ENCODE data around the gene ATXN7L3. TPM values are rescaled to one million over a fixed set of nuclear protein-coding genes. Genes with fewer than 3 reads are reported as not detected.

Gene ATXN7L3
- total and polyA plus RNA-seq, 9 of the 15 experiments (the other 6 are each of a cell fraction or from before 2014, with no cell fraction given): 0.62 to 66.1 (median 33.2) TPM

DNA sequence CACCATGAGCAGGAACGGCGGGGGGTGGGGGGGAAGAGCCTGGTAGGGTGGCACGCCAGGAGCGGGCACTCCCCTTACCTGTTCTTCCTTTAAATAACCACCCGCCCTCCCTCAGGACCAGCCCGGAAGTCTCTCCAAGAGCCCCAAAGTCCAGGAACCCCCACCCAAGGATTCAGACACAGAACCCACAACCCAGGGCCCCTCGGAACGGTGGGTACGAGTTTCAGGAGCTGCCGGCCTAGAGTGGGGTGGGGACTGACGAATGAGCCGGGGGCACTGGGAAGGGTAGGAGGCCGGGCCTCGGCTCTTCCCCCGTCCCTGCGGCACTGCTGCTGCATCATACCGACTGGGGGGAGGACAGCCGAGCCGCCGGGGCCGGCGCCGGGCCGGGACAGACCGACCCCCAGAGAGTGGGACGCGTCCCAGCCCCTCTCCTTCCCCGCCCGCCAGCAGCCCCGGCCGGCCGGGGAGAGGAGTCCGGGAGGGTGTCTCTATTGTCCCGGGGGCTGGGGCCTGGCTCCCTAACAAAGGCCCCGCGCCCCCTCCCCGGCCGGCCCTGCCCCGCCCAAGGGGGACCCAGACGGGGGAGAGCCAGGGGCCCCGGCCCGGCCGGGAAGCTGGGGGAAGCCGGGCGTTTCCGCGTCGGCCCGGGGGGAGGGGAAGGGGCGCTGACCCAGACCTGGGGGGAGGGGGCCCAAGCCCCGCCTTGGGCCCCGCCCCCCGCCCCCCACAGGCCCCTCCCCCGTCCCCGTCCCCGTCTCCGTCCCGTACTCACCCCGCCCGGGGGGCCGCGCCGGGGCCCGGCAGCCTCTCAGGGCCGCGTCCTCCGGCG lies 747 bp downstream of the ATXN7L3 start (continued):
- TF ChIP-seq, protein P1, sequence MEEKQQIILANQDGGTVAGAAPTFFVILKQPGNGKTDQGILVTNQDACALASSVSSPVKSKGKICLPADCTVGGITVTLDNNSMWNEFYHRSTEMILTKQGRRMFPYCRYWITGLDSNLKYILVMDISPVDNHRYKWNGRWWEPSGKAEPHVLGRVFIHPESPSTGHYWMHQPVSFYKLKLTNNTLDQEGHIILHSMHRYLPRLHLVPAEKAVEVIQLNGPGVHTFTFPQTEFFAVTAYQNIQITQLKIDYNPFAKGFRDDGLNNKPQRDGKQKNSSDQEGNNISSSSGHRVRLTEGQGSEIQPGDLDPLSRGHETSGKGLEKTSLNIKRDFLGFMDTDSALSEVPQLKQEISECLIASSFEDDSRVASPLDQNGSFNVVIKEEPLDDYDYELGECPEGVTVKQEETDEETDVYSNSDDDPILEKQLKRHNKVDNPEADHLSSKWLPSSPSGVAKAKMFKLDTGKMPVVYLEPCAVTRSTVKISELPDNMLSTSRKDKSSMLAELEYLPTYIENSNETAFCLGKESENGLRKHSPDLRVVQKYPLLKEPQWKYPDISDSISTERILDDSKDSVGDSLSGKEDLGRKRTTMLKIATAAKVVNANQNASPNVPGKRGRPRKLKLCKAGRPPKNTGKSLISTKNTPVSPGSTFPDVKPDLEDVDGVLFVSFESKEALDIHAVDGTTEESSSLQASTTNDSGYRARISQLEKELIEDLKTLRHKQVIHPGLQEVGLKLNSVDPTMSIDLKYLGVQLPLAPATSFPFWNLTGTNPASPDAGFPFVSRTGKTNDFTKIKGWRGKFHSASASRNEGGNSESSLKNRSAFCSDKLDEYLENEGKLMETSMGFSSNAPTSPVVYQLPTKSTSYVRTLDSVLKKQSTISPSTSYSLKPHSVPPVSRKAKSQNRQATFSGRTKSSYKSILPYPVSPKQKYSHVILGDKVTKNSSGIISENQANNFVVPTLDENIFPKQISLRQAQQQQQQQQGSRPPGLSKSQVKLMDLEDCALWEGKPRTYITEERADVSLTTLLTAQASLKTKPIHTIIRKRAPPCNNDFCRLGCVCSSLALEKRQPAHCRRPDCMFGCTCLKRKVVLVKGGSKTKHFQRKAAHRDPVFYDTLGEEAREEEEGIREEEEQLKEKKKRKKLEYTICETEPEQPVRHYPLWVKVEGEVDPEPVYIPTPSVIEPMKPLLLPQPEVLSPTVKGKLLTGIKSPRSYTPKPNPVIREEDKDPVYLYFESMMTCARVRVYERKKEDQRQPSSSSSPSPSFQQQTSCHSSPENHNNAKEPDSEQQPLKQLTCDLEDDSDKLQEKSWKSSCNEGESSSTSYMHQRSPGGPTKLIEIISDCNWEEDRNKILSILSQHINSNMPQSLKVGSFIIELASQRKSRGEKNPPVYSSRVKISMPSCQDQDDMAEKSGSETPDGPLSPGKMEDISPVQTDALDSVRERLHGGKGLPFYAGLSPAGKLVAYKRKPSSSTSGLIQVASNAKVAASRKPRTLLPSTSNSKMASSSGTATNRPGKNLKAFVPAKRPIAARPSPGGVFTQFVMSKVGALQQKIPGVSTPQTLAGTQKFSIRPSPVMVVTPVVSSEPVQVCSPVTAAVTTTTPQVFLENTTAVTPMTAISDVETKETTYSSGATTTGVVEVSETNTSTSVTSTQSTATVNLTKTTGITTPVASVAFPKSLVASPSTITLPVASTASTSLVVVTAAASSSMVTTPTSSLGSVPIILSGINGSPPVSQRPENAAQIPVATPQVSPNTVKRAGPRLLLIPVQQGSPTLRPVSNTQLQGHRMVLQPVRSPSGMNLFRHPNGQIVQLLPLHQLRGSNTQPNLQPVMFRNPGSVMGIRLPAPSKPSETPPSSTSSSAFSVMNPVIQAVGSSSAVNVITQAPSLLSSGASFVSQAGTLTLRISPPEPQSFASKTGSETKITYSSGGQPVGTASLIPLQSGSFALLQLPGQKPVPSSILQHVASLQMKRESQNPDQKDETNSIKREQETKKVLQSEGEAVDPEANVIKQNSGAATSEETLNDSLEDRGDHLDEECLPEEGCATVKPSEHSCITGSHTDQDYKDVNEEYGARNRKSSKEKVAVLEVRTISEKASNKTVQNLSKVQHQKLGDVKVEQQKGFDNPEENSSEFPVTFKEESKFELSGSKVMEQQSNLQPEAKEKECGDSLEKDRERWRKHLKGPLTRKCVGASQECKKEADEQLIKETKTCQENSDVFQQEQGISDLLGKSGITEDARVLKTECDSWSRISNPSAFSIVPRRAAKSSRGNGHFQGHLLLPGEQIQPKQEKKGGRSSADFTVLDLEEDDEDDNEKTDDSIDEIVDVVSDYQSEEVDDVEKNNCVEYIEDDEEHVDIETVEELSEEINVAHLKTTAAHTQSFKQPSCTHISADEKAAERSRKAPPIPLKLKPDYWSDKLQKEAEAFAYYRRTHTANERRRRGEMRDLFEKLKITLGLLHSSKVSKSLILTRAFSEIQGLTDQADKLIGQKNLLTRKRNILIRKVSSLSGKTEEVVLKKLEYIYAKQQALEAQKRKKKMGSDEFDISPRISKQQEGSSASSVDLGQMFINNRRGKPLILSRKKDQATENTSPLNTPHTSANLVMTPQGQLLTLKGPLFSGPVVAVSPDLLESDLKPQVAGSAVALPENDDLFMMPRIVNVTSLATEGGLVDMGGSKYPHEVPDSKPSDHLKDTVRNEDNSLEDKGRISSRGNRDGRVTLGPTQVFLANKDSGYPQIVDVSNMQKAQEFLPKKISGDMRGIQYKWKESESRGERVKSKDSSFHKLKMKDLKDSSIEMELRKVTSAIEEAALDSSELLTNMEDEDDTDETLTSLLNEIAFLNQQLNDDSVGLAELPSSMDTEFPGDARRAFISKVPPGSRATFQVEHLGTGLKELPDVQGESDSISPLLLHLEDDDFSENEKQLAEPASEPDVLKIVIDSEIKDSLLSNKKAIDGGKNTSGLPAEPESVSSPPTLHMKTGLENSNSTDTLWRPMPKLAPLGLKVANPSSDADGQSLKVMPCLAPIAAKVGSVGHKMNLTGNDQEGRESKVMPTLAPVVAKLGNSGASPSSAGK (IDR thresholded peaks at IDR 0.05): no peak
- TF ChIP-seq ILK (tag; IDR thresholded peaks at IDR 0.05; ENCODE audit: borderline replicate concordance, low read depth): no peak
- no peak for TF ChIP-seq TBL1XR1 (IDR thresholded peaks at IDR 0.05; ENCODE audit: low read length in 2 of 2)
- TF ChIP-seq, protein P2, sequence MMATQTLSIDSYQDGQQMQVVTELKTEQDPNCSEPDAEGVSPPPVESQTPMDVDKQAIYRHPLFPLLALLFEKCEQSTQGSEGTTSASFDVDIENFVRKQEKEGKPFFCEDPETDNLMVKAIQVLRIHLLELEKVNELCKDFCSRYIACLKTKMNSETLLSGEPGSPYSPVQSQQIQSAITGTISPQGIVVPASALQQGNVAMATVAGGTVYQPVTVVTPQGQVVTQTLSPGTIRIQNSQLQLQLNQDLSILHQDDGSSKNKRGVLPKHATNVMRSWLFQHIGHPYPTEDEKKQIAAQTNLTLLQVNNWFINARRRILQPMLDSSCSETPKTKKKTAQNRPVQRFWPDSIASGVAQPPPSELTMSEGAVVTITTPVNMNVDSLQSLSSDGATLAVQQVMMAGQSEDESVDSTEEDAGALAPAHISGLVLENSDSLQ (IDR thresholded peaks at IDR 0.05): no peak
- TF ChIP-seq, protein P3, sequence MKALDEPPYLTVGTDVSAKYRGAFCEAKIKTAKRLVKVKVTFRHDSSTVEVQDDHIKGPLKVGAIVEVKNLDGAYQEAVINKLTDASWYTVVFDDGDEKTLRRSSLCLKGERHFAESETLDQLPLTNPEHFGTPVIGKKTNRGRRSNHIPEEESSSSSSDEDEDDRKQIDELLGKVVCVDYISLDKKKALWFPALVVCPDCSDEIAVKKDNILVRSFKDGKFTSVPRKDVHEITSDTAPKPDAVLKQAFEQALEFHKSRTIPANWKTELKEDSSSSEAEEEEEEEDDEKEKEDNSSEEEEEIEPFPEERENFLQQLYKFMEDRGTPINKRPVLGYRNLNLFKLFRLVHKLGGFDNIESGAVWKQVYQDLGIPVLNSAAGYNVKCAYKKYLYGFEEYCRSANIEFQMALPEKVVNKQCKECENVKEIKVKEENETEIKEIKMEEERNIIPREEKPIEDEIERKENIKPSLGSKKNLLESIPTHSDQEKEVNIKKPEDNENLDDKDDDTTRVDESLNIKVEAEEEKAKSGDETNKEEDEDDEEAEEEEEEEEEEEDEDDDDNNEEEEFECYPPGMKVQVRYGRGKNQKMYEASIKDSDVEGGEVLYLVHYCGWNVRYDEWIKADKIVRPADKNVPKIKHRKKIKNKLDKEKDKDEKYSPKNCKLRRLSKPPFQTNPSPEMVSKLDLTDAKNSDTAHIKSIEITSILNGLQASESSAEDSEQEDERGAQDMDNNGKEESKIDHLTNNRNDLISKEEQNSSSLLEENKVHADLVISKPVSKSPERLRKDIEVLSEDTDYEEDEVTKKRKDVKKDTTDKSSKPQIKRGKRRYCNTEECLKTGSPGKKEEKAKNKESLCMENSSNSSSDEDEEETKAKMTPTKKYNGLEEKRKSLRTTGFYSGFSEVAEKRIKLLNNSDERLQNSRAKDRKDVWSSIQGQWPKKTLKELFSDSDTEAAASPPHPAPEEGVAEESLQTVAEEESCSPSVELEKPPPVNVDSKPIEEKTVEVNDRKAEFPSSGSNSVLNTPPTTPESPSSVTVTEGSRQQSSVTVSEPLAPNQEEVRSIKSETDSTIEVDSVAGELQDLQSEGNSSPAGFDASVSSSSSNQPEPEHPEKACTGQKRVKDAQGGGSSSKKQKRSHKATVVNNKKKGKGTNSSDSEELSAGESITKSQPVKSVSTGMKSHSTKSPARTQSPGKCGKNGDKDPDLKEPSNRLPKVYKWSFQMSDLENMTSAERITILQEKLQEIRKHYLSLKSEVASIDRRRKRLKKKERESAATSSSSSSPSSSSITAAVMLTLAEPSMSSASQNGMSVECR (CRISPR knock-in tag; IDR thresholded peaks at IDR 0.05): 0 out of 2 replicates have a peak, but pooled peaks have one; percentile 55
- no peak for TF ChIP-seq LARP7 (IDR thresholded peaks at IDR 0.05)
- TF ChIP-seq ZNF584 (CRISPR knock-in tag; IDR thresholded peaks at IDR 0.05; ENCODE audit: low read depth): no peak
- TF ChIP-seq NRF1 (conservative IDR thresholded peaks at IDR 0.05 in 1 of 2, IDR thresholded peaks at IDR 0.05 in 1 of 2): no peak
- no peak for TF ChIP-seq FUS (optimal IDR thresholded peaks at IDR 0.05; ENCODE audit: low read depth, low read length)
- TF ChIP-seq ZNF24 (IDR thresholded peaks at IDR 0.05): no peak

Measured in K562 (cell line).